Uterus (tissue), 2 donors: ENCODE measurements around the gene RTP5.

ENCODE experiments used
- CTCF ChIP-seq, 4 experiments: fragments of 200-600 bp in 2 of 4; fragments of 450-650 bp in 2 of 4; sonication (generic) in 2 of 4; IDR thresholded peaks; one replicate each; pipeline ENCODE4 v1.5.1; 2016 to 2019; ENCODE audit warnings: antibody characterized with exemption in 4 of 4, mild to moderate bottlenecking in 2 of 4, moderate library complexity in 1 of 4
- POLR2A ChIP-seq, 2 donors: fragments of 450-650 bp; IDR thresholded peaks; one replicate each; pipeline ENCODE4 v1.6.1; 2016; ENCODE audit warnings: antibody characterized with exemption in 2 of 2, mild to moderate bottlenecking in 1 of 2, moderate library complexity in 1 of 2

GRCh38 chr2:241880311-241881073 lies 11.0 kb downstream of the RTP5 start:
- TF ChIP-seq CTCF (IDR thresholded peaks at IDR 0.05) (no peak), POLR2A (IDR thresholded peaks at IDR 0.05) (no peak)
